ENCODE results near the gene SHCBP1L. TPM values are rescaled to one million over a fixed set of nuclear protein-coding genes. Genes with fewer than 3 reads are reported as not detected.

Gene SHCBP1L
- total RNA-seq, 1 experiment from 2014 or later: not detected

DNA sequence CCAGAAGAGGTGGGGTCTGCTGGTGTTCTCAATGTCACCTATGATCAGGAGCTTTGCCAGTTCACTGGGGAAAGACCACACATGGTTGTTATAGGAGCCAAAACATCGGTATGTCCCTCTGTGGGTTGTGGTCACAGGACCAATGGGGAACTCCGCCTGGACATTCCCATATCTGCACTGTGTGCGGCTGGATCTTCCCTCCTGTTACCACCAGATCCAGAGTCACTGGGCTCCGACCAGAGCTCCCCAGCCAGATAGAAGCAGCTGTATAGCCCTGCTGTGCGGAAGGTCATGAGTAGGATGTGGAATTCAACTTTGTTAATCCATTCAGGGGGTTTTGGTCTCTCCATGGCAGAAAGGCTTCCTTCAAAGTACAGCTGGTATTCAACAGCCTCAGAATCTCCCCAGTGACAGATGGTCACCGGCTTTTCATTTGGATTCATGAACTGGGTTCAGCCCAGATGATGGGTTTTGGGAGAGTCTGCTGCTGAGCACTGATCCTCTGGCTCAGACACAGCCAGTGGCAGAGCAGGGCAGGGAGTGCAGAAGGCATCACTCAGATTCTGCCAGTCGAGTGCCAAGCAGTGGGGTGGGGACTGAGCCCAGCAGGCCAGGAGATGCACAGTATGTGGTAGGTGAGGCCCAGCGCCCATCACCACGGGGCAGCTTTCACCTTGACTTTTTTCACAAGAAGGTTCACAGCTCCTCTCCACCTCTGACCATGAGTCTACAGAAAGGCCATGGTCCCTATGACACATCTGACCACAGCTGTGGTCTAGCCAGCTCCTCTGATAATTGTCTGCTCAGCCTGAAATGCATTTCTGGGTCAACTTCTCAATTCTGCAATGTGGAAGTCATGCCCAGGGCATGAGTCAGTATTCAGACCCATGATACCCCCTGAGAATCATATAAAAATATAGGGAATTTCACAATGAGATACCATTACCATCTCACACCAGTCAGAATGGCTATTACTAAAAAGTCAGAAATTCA, 2.9 kb upstream of the SHCBP1L start:
- Histone ChIP-seq H3K79me1 (ENCODE audit: insufficient read depth, low read depth, low read length, poor library complexity, severe bottlenecking) (no peaks in the 10 kb centered on the region), H4K91ac (ENCODE audit: insufficient read length, low read depth, low read length) (no peak overlapping the region), H3K9ac (ENCODE audit: extremely low read depth, insufficient read length, low read length) (no peak overlapping the region), H3K14ac (ENCODE audit: insufficient read depth, low read length) (no peak overlapping the region), H3K4ac (ENCODE audit: low read depth, low read length) (no peak overlapping the region), H3K23me2 (ENCODE audit: insufficient read length, low read depth, low read length, poor library complexity, severe bottlenecking) (no peaks in the 10 kb centered on the region), H2BK12ac (ENCODE audit: insufficient read length, low read depth, low read length) (no peak overlapping the region), H3K56ac (ENCODE audit: insufficient read length, low read depth, low read length) (no peak overlapping the region), H2BK5ac (ENCODE audit: insufficient read length, low read length) (no peak overlapping the region), H3T11ph (ENCODE audit: low read length) (no peak overlapping the region), H2AFZ (ENCODE audit: low read length) (no peak overlapping the region), H4K20me1 (ENCODE audit: control insufficient read depth, insufficient read depth, insufficient read length) (no peaks in the 10 kb centered on the region), H4K5ac (ENCODE audit: insufficient read length, low read depth, low read length) (no peak overlapping the region), H2BK120ac (ENCODE audit: low read depth, low read length, poor library complexity, severe bottlenecking) (no peak overlapping the region), H4K8ac (replicated peaks; ENCODE audit: insufficient read length, low read depth, low read length) (no peak overlapping the region), H3K18ac (ENCODE audit: insufficient read length, low read depth, low read length) (no peak overlapping the region), H3K27ac (ENCODE audit: insufficient read length, low read depth, low read length) (no peak overlapping the region), H3K4me1 (ENCODE audit: insufficient read depth, low read length) (no peaks in the 10 kb centered on the region), H2BK20ac (ENCODE audit: low read depth, low read length, poor library complexity, severe bottlenecking) (no peak overlapping the region), H3K4me2 (ENCODE audit: insufficient read depth, insufficient read length, low read length) (no peak overlapping the region), H2AK5ac (ENCODE audit: insufficient read length, low read length) (no peak overlapping the region), H2BK15ac (ENCODE audit: low read depth, low read length) (no peak overlapping the region), H3K23ac (ENCODE audit: insufficient read length, low read depth, low read length) (no peak overlapping the region), H3K9me3 (ENCODE audit: control insufficient read depth, low read depth, low read length) (no peaks in the 10 kb centered on the region), H3K27me3 (ENCODE audit: insufficient read depth, low read length) (no peaks in the 10 kb centered on the region), H3K79me2 (ENCODE audit: insufficient read depth, low read length) (no peaks in the 10 kb centered on the region)
- no peak for DNase-seq
- Mint-ChIP-seq H3K4me1 (peaks cover 21 to 25% of the 10 kb centered on the region in 2 experiments), H3K9me3 (peaks cover 9 to 13% of the 10 kb centered on the region in 2 experiments; a peak in 4 of 5 replicates), H3K27me3 (ENCODE audit: low read depth) (no peaks in the 10 kb centered on the region), H3K4me3 (no peak overlapping the region), H3K36me3 (ENCODE audit: insufficient read depth in 1 of 3, low read depth in 3 of 3) (peaks cover 2 to 24% (median 3%) of the 10 kb centered on the region in 3 experiments; a peak in 5 of 7 replicates), H3K27ac (peak overlapping the region in 2 of 3 experiments; percentile 51 to 88; a peak in 2 of 7 replicates)
- WGBS (ENCODE audit: extremely low coverage, insufficient read length, low lambda C conversion rate): no CpG with 5 or more reads among the region's 9 CpGs
- TF ChIP-seq, protein P1, sequence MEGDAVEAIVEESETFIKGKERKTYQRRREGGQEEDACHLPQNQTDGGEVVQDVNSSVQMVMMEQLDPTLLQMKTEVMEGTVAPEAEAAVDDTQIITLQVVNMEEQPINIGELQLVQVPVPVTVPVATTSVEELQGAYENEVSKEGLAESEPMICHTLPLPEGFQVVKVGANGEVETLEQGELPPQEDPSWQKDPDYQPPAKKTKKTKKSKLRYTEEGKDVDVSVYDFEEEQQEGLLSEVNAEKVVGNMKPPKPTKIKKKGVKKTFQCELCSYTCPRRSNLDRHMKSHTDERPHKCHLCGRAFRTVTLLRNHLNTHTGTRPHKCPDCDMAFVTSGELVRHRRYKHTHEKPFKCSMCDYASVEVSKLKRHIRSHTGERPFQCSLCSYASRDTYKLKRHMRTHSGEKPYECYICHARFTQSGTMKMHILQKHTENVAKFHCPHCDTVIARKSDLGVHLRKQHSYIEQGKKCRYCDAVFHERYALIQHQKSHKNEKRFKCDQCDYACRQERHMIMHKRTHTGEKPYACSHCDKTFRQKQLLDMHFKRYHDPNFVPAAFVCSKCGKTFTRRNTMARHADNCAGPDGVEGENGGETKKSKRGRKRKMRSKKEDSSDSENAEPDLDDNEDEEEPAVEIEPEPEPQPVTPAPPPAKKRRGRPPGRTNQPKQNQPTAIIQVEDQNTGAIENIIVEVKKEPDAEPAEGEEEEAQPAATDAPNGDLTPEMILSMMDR (conservative IDR thresholded peaks at IDR 0.05): no peak
